ENCODE data around the gene PRTFDC1. TPM values are rescaled to one million over a fixed set of nuclear protein-coding genes. Genes with fewer than 3 reads are reported as not detected.

Gene PRTFDC1
- total RNA-seq = 4.1 and 5.4 TPM in 2 replicates

GRCh38 chr10:24952143-24952706 is at the start of gene PRTFDC1:
Gene PRTFDC1 (minus strand): TSS chr10:24952606. CDS start chr10:24952575, 31 bp downstream.

Other genes starting within 250 kb of the PRTFDC1 start
- 57.0 and 60.3 TPM in 2 replicates for gene ARHGAP21, start 228.7 kb downstream of the PRTFDC1 start, total RNA-seq
- gene ENKUR, start 63.6 kb upstream of the PRTFDC1 start, total RNA-seq = not detected in 2 replicates
- gene THNSL1, start 64.0 kb upstream of the PRTFDC1 start, total RNA-seq = 2.2 and 3.0 TPM in 2 replicates
- not detected in 2 replicates for gene GPR158, start 222.4 kb upstream of the PRTFDC1 start, total RNA-seq

All from hair follicular keratinocyte (primary cell).